DOHH2 (cell line): ENCODE results near the gene LAMC2.

Experiments used
- H3F3A ChIP-seq: fragments of 200-600 bp; sonication (generic), shearing (Covaris generic); 2 replicates; pipeline ENCODE4 v1.6.0; 2016; ENCODE audit warnings: antibody characterized with exemption, mild to moderate bottlenecking; ENCODE audit not compliant: control insufficient read depth, insufficient read depth
- H3K27ac ChIP-seq: fragments of 200-600 bp; sonication (generic); 2 replicates; pipeline ENCODE4 v1.5.1; 2014; ENCODE audit warnings: low read depth, mild to moderate bottlenecking, low read length, moderate library complexity
- H3K27me3 ChIP-seq: fragments of 200-600 bp; sonication (generic); 2 replicates; pipeline ENCODE4 v1.6.1; 2014; ENCODE audit warnings: mild to moderate bottlenecking, low read length, mixed read lengths; ENCODE audit not compliant: control insufficient read depth
- H3K36me3 ChIP-seq: fragments of 200-600 bp; sonication (generic); 2 replicates; pipeline ENCODE4 v1.6.1; 2014; ENCODE audit warnings: mild to moderate bottlenecking, low read length, moderate library complexity, mixed read lengths; ENCODE audit not compliant: control insufficient read depth
- H3K4me1 ChIP-seq: fragments of 200-600 bp; sonication (generic); 2 replicates; pipeline ENCODE4 v1.6.1; 2014; ENCODE audit warnings: mild to moderate bottlenecking, low read length, mixed read lengths; ENCODE audit not compliant: control insufficient read depth
- H3K4me2 ChIP-seq: fragments of 200-600 bp; sonication (generic); 2 replicates; pipeline ENCODE4 v1.6.0; 2014; ENCODE audit warnings: mild to moderate bottlenecking, low read length, moderate library complexity
- H3K4me3 ChIP-seq: fragments of 200-600 bp; sonication (generic); 2 replicates; pipeline ENCODE4 v1.5.1; 2014; ENCODE audit warnings: mild to moderate bottlenecking, low read length, mixed read lengths
- H3K79me2 ChIP-seq: fragments of 200-600 bp; sonication (generic); 2 replicates; pipeline ENCODE4 v1.6.1; 2014; ENCODE audit warnings: mild to moderate bottlenecking, low read length, mixed read lengths; ENCODE audit not compliant: control insufficient read depth
- H3K9me2 ChIP-seq: fragments of 200-600 bp; sonication (generic); replicated peaks from 2 replicates; pipeline ENCODE4 v1.6.1; 2014; ENCODE audit warnings: mild to moderate bottlenecking, low read length, mixed read lengths; ENCODE audit not compliant: control insufficient read depth
- H3K9me3 ChIP-seq: fragments of 200-600 bp; sonication (generic); 2 replicates; pipeline ENCODE4 v1.6.1; 2014; ENCODE audit warnings: antibody characterized with exemption, low read length, mixed read lengths; ENCODE audit not compliant: control insufficient read depth, insufficient read depth
- H4K20me1 ChIP-seq: fragments of 200-600 bp; sonication (generic); 2 replicates; pipeline ENCODE4 v1.6.0; 2014; ENCODE audit warnings: low read depth, mild to moderate bottlenecking, antibody characterized with exemption, low read length, moderate library complexity; ENCODE audit not compliant: control insufficient read depth, insufficient read depth
- EZH2phosphoT487 ChIP-seq: fragments of 200-600 bp; sonication (generic); IDR thresholded peaks from 2 replicates; pipeline ENCODE4 v1.6.1; 2017; ENCODE audit warnings: borderline replicate concordance, mild to moderate bottlenecking, antibody characterized with exemption, low read length, moderate library complexity, mixed read lengths
- TF ChIP-seq, protein P1 (sequence below): fragments of 200-600 bp; sonication (generic); IDR thresholded peaks from one replicate; pipeline ENCODE4 v1.5.1; 2014; ENCODE audit warnings: antibody characterized with exemption, mild to moderate bottlenecking, low read depth, low read length; ENCODE audit not compliant: poor library complexity, severe bottlenecking

Gene LAMC2

GRCh38 chr1:183276386-183277080 is 90.5 kb downstream of the LAMC2 start:
- H3K9me3 ChIP-seq: no peaks in the 10 kb centered on the region
- H3K27ac ChIP-seq: no peak overlapping the region
- TF ChIP-seq, protein P1, sequence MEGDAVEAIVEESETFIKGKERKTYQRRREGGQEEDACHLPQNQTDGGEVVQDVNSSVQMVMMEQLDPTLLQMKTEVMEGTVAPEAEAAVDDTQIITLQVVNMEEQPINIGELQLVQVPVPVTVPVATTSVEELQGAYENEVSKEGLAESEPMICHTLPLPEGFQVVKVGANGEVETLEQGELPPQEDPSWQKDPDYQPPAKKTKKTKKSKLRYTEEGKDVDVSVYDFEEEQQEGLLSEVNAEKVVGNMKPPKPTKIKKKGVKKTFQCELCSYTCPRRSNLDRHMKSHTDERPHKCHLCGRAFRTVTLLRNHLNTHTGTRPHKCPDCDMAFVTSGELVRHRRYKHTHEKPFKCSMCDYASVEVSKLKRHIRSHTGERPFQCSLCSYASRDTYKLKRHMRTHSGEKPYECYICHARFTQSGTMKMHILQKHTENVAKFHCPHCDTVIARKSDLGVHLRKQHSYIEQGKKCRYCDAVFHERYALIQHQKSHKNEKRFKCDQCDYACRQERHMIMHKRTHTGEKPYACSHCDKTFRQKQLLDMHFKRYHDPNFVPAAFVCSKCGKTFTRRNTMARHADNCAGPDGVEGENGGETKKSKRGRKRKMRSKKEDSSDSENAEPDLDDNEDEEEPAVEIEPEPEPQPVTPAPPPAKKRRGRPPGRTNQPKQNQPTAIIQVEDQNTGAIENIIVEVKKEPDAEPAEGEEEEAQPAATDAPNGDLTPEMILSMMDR: no peak
- no peak for TF ChIP-seq EZH2phosphoT487
- H3K4me1 ChIP-seq: no peaks in the 10 kb centered on the region
- no peaks in the 10 kb centered on the region for H3K9me2 ChIP-seq
- no peaks in the 10 kb centered on the region for H4K20me1 ChIP-seq
- no peaks in the 10 kb centered on the region for H3K36me3 ChIP-seq
- no peaks in the 10 kb centered on the region for H3K79me2 ChIP-seq
- no peak overlapping the region for H3K4me2 ChIP-seq
- H3K27me3 ChIP-seq: peaks cover 2% of the 10 kb centered on the region; the same call in 1 of the 2 replicates
- H3K4me3 ChIP-seq: no peak overlapping the region
- no peaks in the 10 kb centered on the region for H3F3A ChIP-seq

DNA sequence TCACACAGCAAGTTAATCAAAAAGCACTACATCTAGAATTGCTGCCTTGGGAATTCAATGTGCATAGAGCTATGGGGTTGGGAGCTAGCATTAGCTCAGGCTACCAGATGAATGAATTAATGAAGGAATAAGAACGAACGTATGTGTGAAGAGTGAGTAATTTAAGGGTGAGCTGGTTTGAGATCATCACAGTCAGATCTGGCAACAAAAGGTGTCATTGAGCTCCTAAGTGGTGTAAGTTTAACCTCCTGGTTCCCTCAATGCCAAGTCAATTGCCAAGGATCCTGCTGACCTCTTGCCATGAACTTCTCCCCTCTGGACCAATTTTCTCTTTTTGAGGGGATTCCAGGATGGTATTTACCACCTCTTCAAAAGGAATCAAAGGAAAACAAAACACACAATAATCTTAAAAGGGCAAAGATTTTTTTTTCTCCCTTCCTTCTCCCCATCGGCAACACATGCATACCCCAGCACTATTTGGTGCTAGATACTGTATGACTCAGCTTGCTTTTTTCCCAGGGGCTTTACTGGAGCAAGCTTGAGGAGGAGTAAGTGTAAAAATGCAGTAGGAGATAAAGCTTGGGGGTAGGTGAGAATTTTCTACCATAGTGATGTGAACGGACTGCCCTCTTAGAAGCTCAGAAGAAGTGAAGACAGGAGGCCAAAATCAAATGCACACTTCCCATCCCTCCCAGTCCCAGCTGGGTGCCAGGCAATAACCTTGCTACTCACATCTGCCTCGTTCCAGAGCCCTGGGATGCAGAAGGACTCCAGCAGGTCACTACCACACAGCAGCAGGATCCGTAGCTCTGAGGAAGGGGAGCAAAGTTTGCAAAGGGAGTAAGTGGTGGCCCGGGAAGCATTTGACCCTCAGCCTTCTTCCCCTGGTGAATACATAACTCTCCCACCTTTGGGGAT is 92.0 kb downstream of the LAMC2 start:
- Histone ChIP-seq H4K20me1 (no peaks in the 10 kb centered on the region), H3K27ac (no peak overlapping the region), H3K9me3 (no peaks in the 10 kb centered on the region), H3K36me3 (no peaks in the 10 kb centered on the region), H3K4me2 (no peak overlapping the region), H3F3A (no peaks in the 10 kb centered on the region), H3K79me2 (no peaks in the 10 kb centered on the region), H3K4me1 (no peaks in the 10 kb centered on the region), H3K27me3 (peaks cover 6% of the 10 kb centered on the region; the same call in 1 of the 2 replicates), H3K4me3 (no peak overlapping the region), H3K9me2 (no peaks in the 10 kb centered on the region)
- TF ChIP-seq, protein P1: no peak
- no peak for TF ChIP-seq EZH2phosphoT487

GRCh38 chr1:183278739-183279591 is 92.9 kb downstream of the LAMC2 start:
- Histone ChIP-seq H3K4me3 (no peak overlapping the region), H3K9me2 (no peaks in the 10 kb centered on the region), H3K79me2 (no peaks in the 10 kb centered on the region), H3K4me2 (no peak overlapping the region), H3K4me1 (no peaks in the 10 kb centered on the region), H3K36me3 (no peaks in the 10 kb centered on the region), H3K27ac (no peak overlapping the region), H3K9me3 (no peaks in the 10 kb centered on the region), H4K20me1 (no peaks in the 10 kb centered on the region), H3K27me3 (peaks cover 11% of the 10 kb centered on the region; the same call in 1 of the 2 replicates), H3F3A (no peaks in the 10 kb centered on the region)
- no peak for TF ChIP-seq EZH2phosphoT487
- TF ChIP-seq, protein P1: no peak
